Measurements from ENCODE around the gene TM4SF4.

- TF ChIP-seq, protein P1, sequence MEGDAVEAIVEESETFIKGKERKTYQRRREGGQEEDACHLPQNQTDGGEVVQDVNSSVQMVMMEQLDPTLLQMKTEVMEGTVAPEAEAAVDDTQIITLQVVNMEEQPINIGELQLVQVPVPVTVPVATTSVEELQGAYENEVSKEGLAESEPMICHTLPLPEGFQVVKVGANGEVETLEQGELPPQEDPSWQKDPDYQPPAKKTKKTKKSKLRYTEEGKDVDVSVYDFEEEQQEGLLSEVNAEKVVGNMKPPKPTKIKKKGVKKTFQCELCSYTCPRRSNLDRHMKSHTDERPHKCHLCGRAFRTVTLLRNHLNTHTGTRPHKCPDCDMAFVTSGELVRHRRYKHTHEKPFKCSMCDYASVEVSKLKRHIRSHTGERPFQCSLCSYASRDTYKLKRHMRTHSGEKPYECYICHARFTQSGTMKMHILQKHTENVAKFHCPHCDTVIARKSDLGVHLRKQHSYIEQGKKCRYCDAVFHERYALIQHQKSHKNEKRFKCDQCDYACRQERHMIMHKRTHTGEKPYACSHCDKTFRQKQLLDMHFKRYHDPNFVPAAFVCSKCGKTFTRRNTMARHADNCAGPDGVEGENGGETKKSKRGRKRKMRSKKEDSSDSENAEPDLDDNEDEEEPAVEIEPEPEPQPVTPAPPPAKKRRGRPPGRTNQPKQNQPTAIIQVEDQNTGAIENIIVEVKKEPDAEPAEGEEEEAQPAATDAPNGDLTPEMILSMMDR (IDR thresholded peaks at IDR 0.05): no peak
- TF ChIP-seq POLR2A (IDR thresholded peaks at IDR 0.05): no peak
Observed at GRCh38 chr3:149455989-149456388, 18.5 kb upstream of the TM4SF4 start.

Measured in esophagus squamous epithelium (tissue), 4 donors.